ENCODE data around the gene LYST.

The LYST gene

DNA sequence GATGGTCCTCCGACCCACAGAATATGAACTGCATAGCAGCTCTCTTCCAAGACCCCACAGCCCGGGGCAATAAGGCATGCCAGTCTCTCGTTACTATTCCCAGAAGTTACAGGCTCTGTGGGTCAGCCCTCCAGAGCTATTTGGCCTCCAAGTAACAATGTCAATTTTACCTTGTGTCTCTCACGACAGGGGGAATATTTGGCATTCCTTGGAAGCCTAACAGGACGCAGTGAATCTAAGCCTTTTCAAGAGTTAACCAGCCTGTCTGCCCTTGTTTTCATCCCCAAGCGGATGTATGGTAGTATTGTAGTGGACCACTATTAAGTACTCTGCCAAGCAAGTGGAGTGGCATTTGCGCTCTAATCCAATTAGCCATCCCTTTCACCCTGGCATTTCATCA is 192.7 kb downstream of the LYST start:
- H3K4me3 ChIP-seq (ENCODE audit: low read depth, low read length) = no peak overlapping the region
- DNase-seq (ENCODE audit: low read depth) = no peak
- TF ChIP-seq, protein P1, sequence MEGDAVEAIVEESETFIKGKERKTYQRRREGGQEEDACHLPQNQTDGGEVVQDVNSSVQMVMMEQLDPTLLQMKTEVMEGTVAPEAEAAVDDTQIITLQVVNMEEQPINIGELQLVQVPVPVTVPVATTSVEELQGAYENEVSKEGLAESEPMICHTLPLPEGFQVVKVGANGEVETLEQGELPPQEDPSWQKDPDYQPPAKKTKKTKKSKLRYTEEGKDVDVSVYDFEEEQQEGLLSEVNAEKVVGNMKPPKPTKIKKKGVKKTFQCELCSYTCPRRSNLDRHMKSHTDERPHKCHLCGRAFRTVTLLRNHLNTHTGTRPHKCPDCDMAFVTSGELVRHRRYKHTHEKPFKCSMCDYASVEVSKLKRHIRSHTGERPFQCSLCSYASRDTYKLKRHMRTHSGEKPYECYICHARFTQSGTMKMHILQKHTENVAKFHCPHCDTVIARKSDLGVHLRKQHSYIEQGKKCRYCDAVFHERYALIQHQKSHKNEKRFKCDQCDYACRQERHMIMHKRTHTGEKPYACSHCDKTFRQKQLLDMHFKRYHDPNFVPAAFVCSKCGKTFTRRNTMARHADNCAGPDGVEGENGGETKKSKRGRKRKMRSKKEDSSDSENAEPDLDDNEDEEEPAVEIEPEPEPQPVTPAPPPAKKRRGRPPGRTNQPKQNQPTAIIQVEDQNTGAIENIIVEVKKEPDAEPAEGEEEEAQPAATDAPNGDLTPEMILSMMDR (IDR thresholded peaks at IDR 0.05; ENCODE audit: insufficient read depth, low read depth, low read length, missing control alignments) = no peak

DNA sequence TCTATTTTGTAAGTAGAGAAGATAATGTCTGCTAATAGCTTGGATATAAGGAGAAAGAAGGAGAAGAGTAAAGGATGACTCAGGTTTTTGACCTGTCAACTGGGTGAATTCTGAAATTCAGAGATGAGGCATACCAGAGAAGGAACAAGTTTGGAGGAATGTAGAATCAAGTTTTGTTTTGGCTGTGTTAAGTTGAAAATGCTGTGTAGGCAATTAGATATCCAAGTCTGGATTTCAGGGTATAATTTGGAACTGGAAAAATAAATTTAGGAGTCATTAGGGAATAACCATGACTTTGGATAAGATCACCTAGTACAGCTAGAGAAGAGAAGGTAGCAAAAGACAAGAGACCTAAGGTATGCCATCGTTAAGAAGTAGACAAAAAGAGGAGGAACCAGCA is 194.7 kb downstream of the LYST start:
- no peak for DNase-seq (ENCODE audit: low read depth)
- H3K4me3 ChIP-seq (ENCODE audit: low read depth, low read length) = no peak overlapping the region
- TF ChIP-seq, protein P1 (IDR thresholded peaks at IDR 0.05; ENCODE audit: insufficient read depth, low read depth, low read length, missing control alignments) = no peak

DNA sequence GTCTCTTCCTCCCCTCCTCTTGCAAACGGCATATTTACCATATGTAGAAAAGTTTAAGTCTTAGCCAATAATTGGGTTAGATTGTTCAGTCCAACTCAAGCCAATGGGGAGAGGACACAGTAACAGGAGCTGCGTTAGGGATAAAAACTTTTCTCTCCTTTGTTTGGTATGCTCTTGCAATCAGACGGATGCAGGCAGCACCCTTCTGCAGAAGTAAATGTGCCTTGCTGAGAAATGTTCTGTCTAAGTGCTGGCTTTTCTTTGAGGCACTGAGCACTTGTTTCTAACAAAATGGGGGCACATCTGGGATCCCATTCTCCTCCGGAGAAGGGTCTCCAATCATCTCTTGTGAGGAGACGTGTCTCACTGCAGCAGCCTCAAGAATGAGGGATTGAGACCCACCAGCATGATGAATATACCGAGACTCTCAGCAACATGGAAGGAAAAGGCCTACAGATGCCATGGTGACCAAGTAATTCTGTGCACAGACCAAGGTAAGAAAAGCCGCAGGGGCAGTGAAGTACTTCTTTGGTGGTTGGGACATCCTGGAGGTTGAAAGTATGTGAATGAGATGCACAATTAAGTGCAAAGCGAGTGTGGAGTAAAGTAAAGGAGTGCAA is 196.4 kb downstream of the LYST start:
- TF ChIP-seq, protein P1 (IDR thresholded peaks at IDR 0.05; ENCODE audit: insufficient read depth, low read depth, low read length, missing control alignments) = no peak
- no peak overlapping the region for H3K4me3 ChIP-seq (ENCODE audit: low read depth, low read length)
- DNase-seq (ENCODE audit: low read depth) = no peak

DNA sequence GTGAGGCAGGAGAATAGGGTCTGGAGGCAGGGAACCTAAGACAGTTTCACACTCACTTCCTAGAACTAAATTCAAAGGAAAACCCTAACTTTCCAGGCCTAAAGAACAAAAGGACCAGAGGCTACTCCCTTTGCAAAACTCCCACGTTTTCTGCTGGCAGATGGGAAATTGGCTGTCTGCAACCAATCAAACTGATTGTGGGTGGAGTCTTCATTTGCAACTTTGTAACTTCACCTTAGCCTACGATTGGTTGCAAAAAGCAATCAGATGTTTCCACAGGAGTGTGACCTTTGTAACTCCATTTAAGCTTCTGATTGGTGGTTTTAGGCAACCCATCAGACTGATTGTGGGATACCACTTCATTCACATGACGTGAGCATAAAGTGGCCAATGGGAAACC is 197.4 kb downstream of the LYST start:
- TF ChIP-seq, protein P1 (IDR thresholded peaks at IDR 0.05; ENCODE audit: insufficient read depth, low read depth, low read length, missing control alignments) = no peak
- no peak overlapping the region for H3K4me3 ChIP-seq (ENCODE audit: low read depth, low read length)
- no peak for DNase-seq (ENCODE audit: low read depth)

DNA sequence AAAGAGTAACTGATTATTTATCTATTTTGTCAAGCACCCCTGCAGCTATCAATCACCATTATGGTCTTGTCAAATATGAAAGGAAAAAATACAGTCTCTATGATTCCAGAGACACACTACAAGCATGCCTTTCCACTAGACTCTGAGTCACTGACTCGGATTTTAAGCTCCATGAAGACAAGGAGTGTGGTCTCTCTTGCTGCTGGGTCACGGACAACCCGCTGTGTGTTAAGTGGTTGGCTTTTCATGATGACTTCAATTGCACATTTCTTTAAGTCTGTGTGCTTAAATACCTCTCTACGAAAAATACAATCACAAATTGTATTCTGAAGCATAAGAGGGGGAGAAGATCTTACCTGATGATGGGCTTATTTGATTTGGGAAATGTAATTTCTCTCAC is 203.1 kb downstream of the LYST start:
- H3K4me3 ChIP-seq (ENCODE audit: low read depth, low read length) = no peak overlapping the region
- no peak for DNase-seq (ENCODE audit: low read depth)
- TF ChIP-seq, protein P1 (IDR thresholded peaks at IDR 0.05; ENCODE audit: insufficient read depth, low read depth, low read length, missing control alignments) = no peak

DNA sequence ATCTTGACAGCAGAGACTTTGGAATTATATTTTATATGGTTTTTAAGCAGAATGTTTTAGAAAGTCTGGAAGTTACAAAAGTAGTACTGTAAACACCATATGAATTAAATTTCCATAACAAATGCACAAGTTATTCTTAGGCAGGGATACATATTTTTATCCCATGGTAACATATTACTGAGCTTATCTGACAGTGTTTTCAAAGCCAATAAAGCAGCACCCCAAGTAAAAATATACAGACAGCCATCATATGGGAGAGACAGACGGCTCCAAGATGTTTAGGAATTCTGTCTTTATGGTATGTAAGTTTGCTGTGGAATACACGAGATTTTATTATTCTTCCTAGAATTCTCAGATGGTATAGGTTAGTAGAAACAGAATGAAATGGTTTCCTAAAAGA is 205.1 kb downstream of the LYST start:
- no peak for DNase-seq (ENCODE audit: low read depth)
- H3K4me3 ChIP-seq (ENCODE audit: low read depth, low read length) = no peak overlapping the region

More for the DNA sequence above, 205.1 kb downstream of the LYST start:
- TF ChIP-seq, protein P1 (IDR thresholded peaks at IDR 0.05; ENCODE audit: insufficient read depth, low read depth, low read length, missing control alignments) = no peak
